Cardiac muscle cell (in vitro differentiated cells and primary cell): Measurements from ENCODE around the gene ALPI. TPM values are rescaled to one million over a fixed set of nuclear protein-coding genes. Genes with fewer than 3 reads are reported as not detected.

ENCODE experiments used
- DNase-seq, 2 donors: peaks; one replicate each; pipeline versions ENCODE4 v3.0.0 to v3.0.0-alpha.2; 2010 to 2017; ENCODE audit warnings: low read depth in 1 of 2, low spot score in 1 of 2
- H3K27ac ChIP-seq: fragments of 200-600 bp; sonication (generic); 2 replicates; pipeline ENCODE4 v1.5.1; 2016
- H3K27me3 ChIP-seq: fragments of 200-600 bp; sonication (generic); 2 replicates; pipeline ENCODE4 v1.6.0; 2016; ENCODE audit warnings: control low read depth
- H3K36me3 ChIP-seq: fragments of 200-600 bp; sonication (generic); 2 replicates; pipeline ENCODE4 v1.5.1; 2016; ENCODE audit warnings: control low read depth
- H3K4me1 ChIP-seq: fragments of 200-600 bp; sonication (generic); 2 replicates; pipeline ENCODE4 v1.8.1; 2017; ENCODE audit warnings: low read depth, mild to moderate bottlenecking, mixed run types
- H3K4me3 ChIP-seq: fragments of 200-600 bp; sonication (generic); 2 replicates; pipeline ENCODE4 v1.5.1; 2016; ENCODE audit warnings: mild to moderate bottlenecking
- H3K9me3 ChIP-seq: fragments of 200-600 bp; sonication (generic); 2 replicates; pipeline ENCODE4 v1.5.1; 2017; ENCODE audit warnings: low read depth, mild to moderate bottlenecking, control low read depth
- CTCF ChIP-seq: IDR thresholded peaks from 2 replicates; pipeline ENCODE4 v1.5.1; 2012; ENCODE audit warnings: low read depth, mild to moderate bottlenecking, low read length
- polyA plus RNA-seq: library from polyadenylated mRNA; unstranded; fragments of >200 nt; fragmentation: Nextera tagmentation; extraction: Ambion mirVana; gene quantifications from 2 replicates; pipeline ENCODE4 v1.2.1, GENCODE V29; 2016
- total RNA-seq: library from RNA; depleted of rRNA; stranded (reverse); fragments of >200 nt; gene quantifications from 2 replicates; pipeline ENCODE4 v1.2.3, GENCODE V29; 2016

The ALPI gene
- total and polyA plus RNA-seq, 2 experiments from 2014 or later: not detected

- TF ChIP-seq CTCF: no peak
- Histone ChIP-seq H3K9me3 (no peaks in the 10 kb centered on the region), H3K36me3 (no peaks in the 10 kb centered on the region), H3K4me1 (no peaks in the 10 kb centered on the region), H3K27ac (no peak overlapping the region), H3K4me3 (no peak overlapping the region), H3K27me3 (peaks cover 97% of the 10 kb centered on the region)
- no peak for DNase-seq
Observed at GRCh38 chr2:232417489-232417888, 38.5 kb upstream of the ALPI start.

- H3K36me3 ChIP-seq: no peaks in the 10 kb centered on the region
- DNase-seq: no peak
- H3K4me1 ChIP-seq: no peaks in the 10 kb centered on the region
- H3K9me3 ChIP-seq: no peaks in the 10 kb centered on the region
- H3K27ac ChIP-seq: no peak overlapping the region
- H3K27me3 ChIP-seq: peaks cover 97% of the 10 kb centered on the region
- TF ChIP-seq CTCF: no peak
- no peak overlapping the region for H3K4me3 ChIP-seq
Observed at GRCh38 chr2:232418056-232418455, 37.9 kb upstream of the ALPI start.

GRCh38 chr2:232418466-232419244, 37.3 kb upstream of the ALPI start:
- no peaks in the 10 kb centered on the region for H3K36me3 ChIP-seq
- H3K9me3 ChIP-seq: no peaks in the 10 kb centered on the region
- no peak for TF ChIP-seq CTCF
- H3K4me3 ChIP-seq: peak overlapping the region; percentile 5
- H3K27ac ChIP-seq: no peak overlapping the region
- DNase-seq: peak; percentile 18 to 21
- peaks cover 96% of the 10 kb centered on the region for H3K27me3 ChIP-seq
- no peaks in the 10 kb centered on the region for H3K4me1 ChIP-seq

GRCh38 chr2:232419245-232420072, 36.5 kb upstream of the ALPI start:
- Histone ChIP-seq H3K36me3 (no peaks in the 10 kb centered on the region), H3K9me3 (no peaks in the 10 kb centered on the region), H3K27ac (no peak overlapping the region), H3K4me1 (no peaks in the 10 kb centered on the region), H3K27me3 (peaks cover 97% of the 10 kb centered on the region), H3K4me3 (peak overlapping the region; percentile 5)
- TF ChIP-seq CTCF: no peak
- peak in 1 of 2 donors; percentile 23 for DNase-seq

GRCh38 chr2:232420073-232420454, 35.9 kb upstream of the ALPI start:
- Histone ChIP-seq H3K27me3 (peaks cover 99% of the 10 kb centered on the region), H3K27ac (no peak overlapping the region), H3K4me1 (no peaks in the 10 kb centered on the region), H3K4me3 (no peak overlapping the region), H3K9me3 (no peaks in the 10 kb centered on the region), H3K36me3 (no peaks in the 10 kb centered on the region)
- TF ChIP-seq CTCF: no peak
- no peak for DNase-seq
